GM21381 (cell line): ENCODE measurements around the gene CCDC106.

Experiments used
- ATAC-seq: cut with Tn5 transposase; IDR thresholded peaks from one replicate; pipeline ENCODE4 v1.9.1; 2021; ENCODE audit warnings: mild to moderate bottlenecking, moderate library complexity; ENCODE audit not compliant: unreplicated experiment

Gene CCDC106

GRCh38 chr19:55635334-55635717 lies 12.7 kb upstream of the CCDC106 start:
- ATAC-seq, result no peak

GRCh38 chr19:55635856-55636440 lies 12.1 kb upstream of the CCDC106 start:
- ATAC-seq, result no peak

DNA sequence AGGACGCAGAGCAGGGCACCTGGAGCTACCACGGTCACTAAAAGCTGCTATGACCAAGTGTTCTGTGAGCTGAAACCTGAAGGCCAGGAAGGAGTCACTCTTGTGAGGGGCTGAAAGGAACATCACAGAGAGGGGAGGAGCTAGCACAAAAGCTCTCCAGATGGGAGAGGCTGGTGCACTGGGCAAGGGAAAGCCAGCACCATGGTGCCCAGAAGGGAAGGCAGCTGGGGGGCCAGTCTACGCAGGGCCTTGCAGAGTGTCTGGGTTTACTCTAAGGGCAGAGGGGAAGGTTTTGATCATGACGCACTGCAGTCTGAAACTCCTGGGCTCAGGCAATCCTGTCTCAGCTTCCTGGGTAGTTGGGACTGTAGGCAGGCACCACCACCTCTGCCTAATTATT lies 11.3 kb upstream of the CCDC106 start:
- ATAC-seq, result no peak

GRCh38 chr19:55637534-55637933 lies 10.5 kb upstream of the CCDC106 start:
- no peak for ATAC-seq

DNA sequence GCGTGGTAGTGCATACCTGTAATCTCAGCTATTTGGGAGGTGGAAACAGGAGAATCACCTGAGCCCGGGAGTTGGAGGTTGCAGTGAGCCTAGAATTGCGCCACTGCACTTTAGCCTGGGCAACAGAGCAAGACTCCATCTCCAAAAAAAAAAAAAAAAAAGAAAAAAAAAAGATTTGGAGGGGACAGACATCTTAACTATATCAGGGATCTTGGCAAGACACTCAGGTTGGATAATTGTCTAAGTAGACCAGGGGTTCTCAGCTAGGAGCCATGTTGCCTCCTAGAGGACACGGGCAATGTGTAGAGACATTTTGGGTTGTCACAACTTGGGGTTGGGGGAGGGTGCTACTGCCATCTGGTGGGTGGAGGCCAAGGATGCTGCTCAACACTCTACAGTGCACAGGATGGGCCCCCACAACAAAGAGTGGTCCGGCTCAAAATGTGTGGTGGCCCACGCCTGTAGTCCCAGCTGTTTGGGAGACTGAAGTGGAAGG lies 9.1 kb upstream of the CCDC106 start:
- no peak for ATAC-seq

- ATAC-seq, result no peak
Observed at GRCh38 chr19:55640043-55640576, 7.9 kb upstream of the CCDC106 start.

- peak; percentile 38 for ATAC-seq
Observed at GRCh38 chr19:55640577-55641425, 7.2 kb upstream of the CCDC106 start, which contains the start of gene ZNF580. TSS of gene ZNF580 (plus strand) at chr19:55641002. CDS start at chr19:55642509, 1,507 bp downstream.

- ATAC-seq, result no peak
Observed at GRCh38 chr19:55641426-55642152, 6.4 kb upstream of the CCDC106 start.

DNA sequence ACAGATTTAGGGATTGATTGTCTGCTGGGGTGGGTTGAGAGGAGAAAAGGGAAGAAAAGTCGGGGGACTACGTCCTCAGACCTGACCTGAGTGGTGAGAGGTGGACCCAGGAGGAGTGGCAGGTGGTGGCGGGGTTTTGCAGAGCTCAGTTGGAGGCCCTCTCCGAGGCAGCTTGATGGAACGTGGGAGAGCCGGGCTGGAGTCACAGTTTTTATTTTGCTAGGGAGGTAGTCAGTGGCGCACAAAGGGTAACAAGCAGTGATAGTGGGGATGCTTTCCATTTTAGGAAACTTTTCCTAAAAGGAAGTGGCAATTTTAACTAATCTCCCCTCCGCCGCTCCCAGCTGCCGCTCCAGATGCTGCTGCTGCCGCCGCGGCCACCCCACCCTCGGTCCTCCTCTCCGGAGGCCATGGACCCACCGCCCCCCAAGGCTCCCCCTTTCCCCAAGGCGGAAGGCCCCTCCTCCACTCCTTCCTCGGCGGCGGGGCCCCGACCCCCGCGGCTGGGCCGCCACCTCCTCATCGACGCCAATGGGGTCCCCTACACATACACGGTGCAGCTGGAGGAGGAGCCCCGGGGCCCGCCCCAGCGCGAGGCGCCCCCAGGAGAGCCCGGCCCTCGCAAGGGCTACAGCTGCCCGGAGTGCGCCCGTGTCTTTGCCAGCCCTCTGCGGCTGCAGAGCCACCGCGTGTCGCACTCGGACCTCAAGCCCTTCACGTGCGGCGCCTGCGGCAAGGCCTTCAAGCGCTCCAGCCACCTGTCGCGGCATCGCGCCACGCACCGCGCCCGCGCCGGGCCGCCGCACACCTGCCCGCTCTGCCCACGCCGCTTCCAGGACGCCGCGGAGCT lies 5.6 kb upstream of the CCDC106 start:
- no peak for ATAC-seq

GRCh38 chr19:55643003-55643886 lies 4.8 kb upstream of the CCDC106 start, which contains the start of gene ZNF581:
TSS of gene ZNF581 (plus strand) at chr19:55643649. CDS start at chr19:55644572, 923 bp downstream.
- ATAC-seq, result no peak

- no peak for ATAC-seq
Observed at GRCh38 chr19:55643887-55644176, 4.2 kb upstream of the CCDC106 start.

DNA sequence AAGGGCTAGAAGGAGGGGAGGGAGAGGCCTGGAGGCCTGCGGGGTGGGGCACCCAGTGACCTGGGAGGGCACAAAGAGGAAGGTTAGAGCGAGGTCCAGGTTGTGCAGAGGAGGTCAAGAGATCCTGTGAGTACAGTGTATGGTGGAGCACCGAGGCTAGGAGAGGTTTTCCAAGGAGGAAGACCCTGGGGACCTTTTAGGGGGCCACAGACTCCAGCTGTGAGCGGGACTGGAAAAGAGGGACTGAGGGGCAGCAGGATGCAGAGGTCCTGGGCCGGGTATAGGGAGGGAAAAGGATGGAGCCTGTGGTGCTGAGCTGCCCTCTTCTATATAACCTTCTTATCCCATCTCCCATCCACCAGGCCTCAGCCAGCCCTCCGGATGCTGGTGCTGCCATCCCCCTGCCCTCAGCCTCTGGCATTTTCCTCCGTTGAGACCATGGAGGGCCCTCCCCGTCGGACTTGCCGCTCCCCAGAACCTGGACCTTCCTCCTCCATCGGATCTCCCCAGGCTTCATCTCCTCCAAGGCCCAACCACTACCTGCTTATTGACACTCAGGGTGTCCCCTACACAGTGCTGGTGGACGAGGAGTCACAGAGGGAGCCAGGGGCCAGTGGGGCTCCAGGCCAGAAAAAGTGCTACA lies 3.7 kb upstream of the CCDC106 start:
- ATAC-seq, result no peak

DNA sequence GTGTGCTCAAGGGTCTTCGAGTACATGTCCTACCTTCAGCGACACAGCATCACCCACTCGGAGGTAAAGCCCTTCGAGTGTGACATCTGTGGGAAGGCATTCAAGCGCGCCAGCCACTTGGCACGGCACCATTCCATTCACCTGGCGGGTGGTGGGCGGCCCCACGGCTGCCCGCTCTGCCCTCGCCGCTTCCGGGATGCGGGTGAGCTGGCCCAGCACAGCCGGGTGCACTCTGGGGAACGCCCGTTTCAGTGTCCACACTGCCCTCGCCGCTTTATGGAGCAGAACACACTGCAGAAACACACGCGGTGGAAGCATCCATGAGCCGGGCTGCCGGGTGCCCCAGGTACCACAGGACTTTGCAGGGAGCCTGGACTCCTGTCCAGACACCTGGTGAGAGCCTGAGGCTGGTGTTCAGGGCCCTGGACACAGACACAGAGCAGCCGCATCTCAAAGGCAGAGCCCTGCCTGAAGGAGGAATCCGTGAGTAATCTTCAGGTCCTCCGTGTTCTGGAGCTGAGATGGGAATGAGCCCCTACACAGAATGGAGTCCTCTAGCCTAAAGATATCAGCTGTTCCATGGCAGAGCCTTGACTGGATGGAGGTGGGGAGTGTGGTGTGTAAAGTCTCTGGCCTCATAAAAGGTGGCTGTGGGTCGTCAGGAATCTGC lies 3.0 kb upstream of the CCDC106 start:
- no peak for ATAC-seq

- ATAC-seq, result no peak
Observed at GRCh38 chr19:55645512-55645881, 2.5 kb upstream of the CCDC106 start.

GRCh38 chr19:55646889-55647731 lies 902 bp upstream of the CCDC106 start:
- no peak for ATAC-seq

- ATAC-seq, result no peak
Observed at GRCh38 chr19:55648585-55649267, 714 bp downstream of the CCDC106 start.
